ENCODE data around the gene PSMB7. TPM values are rescaled to one million over a fixed set of nuclear protein-coding genes. Genes with fewer than 3 reads are reported as not detected.

PSMB7 gene
- polyA plus RNA-seq, 1 of the 3 experiments (the other 2 are of a cell fraction): 357 TPM

- no peaks in the 10 kb centered on the region for H4K20me1 ChIP-seq (ENCODE audit: insufficient read depth)
- ChIA-PET CTCF (interaction anchor here (0.9 to 1.1 kb wide), 2 partner anchors 35 to 59 kb away, joined by 3 to 5 read pairs; no protein-coding TSS in a partner anchor), POLR2A (no interaction called here)
- no peak overlapping the region for H3K4me2 ChIP-seq
- no peaks in the 10 kb centered on the region for H3F3A ChIP-seq (replicated peaks; ENCODE audit: insufficient read depth)
- no peaks in the 10 kb centered on the region for H3K9me3 ChIP-seq
- H3K27ac ChIP-seq (ENCODE audit: low read depth in 2 of 2, low read length in 1 of 2): no peak overlapping the region
- no peaks in the 10 kb centered on the region for H3K9me2 ChIP-seq
- peaks cover 0 to 12% of the 10 kb centered on the region in 2 experiments; a peak in 1 of 4 replicates for H3K4me1 ChIP-seq (ENCODE audit: control insufficient read depth in 1 of 2, insufficient read depth in 2 of 2, low read depth in 1 of 2, low read length in 1 of 2)
- H3K9ac ChIP-seq: no peak overlapping the region
- no peaks in the 10 kb centered on the region for H3K79me2 ChIP-seq (ENCODE audit: insufficient read depth)
- H3K36me3 ChIP-seq (replicated peaks in 1 of 2; ENCODE audit: control insufficient read depth in 1 of 2, insufficient read depth in 2 of 2, low read length in 1 of 2): no peaks in the 10 kb centered on the region
- 17% methylated on average over 2 of the region's 9 CpGs for WGBS (ENCODE audit: low lambda C conversion rate)
- no peak for DNase-seq
- no peak overlapping the region for H3K4me3 ChIP-seq (ENCODE audit: low read depth in 2 of 2, low read length in 1 of 2)
- H2AFZ ChIP-seq (ENCODE audit: low read depth): no peak overlapping the region
- H3K27me3 ChIP-seq (ENCODE audit: insufficient read depth): no peaks in the 10 kb centered on the region
- TF ChIP-seq MXI1 (IDR thresholded peaks at IDR 0.05; ENCODE audit: low read depth, low read length) (no peak), TEAD4 (IDR thresholded peaks at IDR 0.05; ENCODE audit: borderline replicate concordance, insufficient read depth) (no peak), ZBTB33 (IDR thresholded peaks at IDR 0.05; ENCODE audit: borderline replicate concordance, low read depth) (no peak), EZH2phosphoT487 (IDR thresholded peaks at IDR 0.05; ENCODE audit: borderline replicate concordance, low read depth) (no peak), GABPA (IDR thresholded peaks at IDR 0.05; ENCODE audit: low read depth) (no peak), REST (IDR thresholded peaks at IDR 0.05; ENCODE audit: low read depth, low read length) (no peak), RFX5 (IDR thresholded peaks at IDR 0.05; ENCODE audit: low read length) (no peak), TAF1 (IDR thresholded peaks at IDR 0.05; ENCODE audit: borderline replicate concordance, low read depth, low read length) (no peak), CTCF (IDR thresholded peaks at IDR 0.05) (no peak), EP300 (IDR thresholded peaks at IDR 0.05; ENCODE audit: borderline replicate concordance in 1 of 2, low read depth in 1 of 2, low read length in 1 of 2) (no peak), SMC3 (IDR thresholded peaks at IDR 0.05; ENCODE audit: low read depth, low read length) (no peak), YY1 (IDR thresholded peaks at IDR 0.05; ENCODE audit: low read depth) (no peak), RAD21 (IDR thresholded peaks at IDR 0.05; ENCODE audit: low read length) (no peak), JUND (IDR thresholded peaks at IDR 0.05) (no peak), USF1 (IDR thresholded peaks at IDR 0.05; ENCODE audit: borderline replicate concordance, low read depth) (no peak), FOXJ3 (CRISPR knock-in tag; IDR thresholded peaks at IDR 0.05) (no peak), CHD2 (IDR thresholded peaks at IDR 0.05; ENCODE audit: low read length, partially characterized antibody) (no peak), RXRA (IDR thresholded peaks at IDR 0.05; ENCODE audit: borderline replicate concordance, low read depth) (no peak)
These were observed 39.1 kb upstream of the PSMB7 start for GRCh38 chr9:124454296-124454695.
